H9 (cell line): ENCODE measurements around the gene CFAP410. TPM values are rescaled to one million over a fixed set of nuclear protein-coding genes. Genes with fewer than 3 reads are reported as not detected.
A peak's percentile ranks its signal among the peaks of the same experiment; 100 is the strongest.

Source experiments
- DNase-seq: peaks from one replicate; pipeline ENCODE4 v3.0.0-alpha.2; 2017
- H2AFZ ChIP-seq: one replicate; pipeline ENCODE4 v1.6.1; 2013; ENCODE audit warnings: mild to moderate bottlenecking, low read length, control low read depth, moderate library complexity
- H2AK5ac ChIP-seq: 2 replicates; pipeline ENCODE4 v1.6.1; 2013; ENCODE audit warnings: low read length, control low read depth, mixed read lengths; ENCODE audit not compliant: insufficient read length
- H2BK120ac ChIP-seq: one replicate; pipeline ENCODE4 v1.6.1; 2013; ENCODE audit warnings: low read depth, mild to moderate bottlenecking, low read length, control low read depth, inconsistent platforms; ENCODE audit not compliant: poor library complexity, severe bottlenecking
- H2BK12ac ChIP-seq: 2 replicates; pipeline ENCODE4 v1.6.1; 2013; ENCODE audit warnings: low read length, control low read depth, mixed read lengths, low read depth; ENCODE audit not compliant: insufficient read length
- H2BK15ac ChIP-seq: 2 replicates; pipeline ENCODE4 v1.6.1; 2013; ENCODE audit warnings: low read depth, low read length, control low read depth
- H2BK20ac ChIP-seq: one replicate; pipeline ENCODE4 v1.6.1; 2013; ENCODE audit warnings: low read depth, mild to moderate bottlenecking, low read length, control low read depth, inconsistent platforms; ENCODE audit not compliant: poor library complexity, severe bottlenecking
- H2BK5ac ChIP-seq: 2 replicates; pipeline ENCODE4 v1.6.1; 2013; ENCODE audit warnings: low read length, control low read depth, mixed read lengths; ENCODE audit not compliant: insufficient read length
- H3K14ac ChIP-seq: 2 replicates; pipeline ENCODE4 v1.6.1; 2013; ENCODE audit warnings: low read length, control low read depth; ENCODE audit not compliant: insufficient read depth
- H3K18ac ChIP-seq: 2 replicates; pipeline ENCODE4 v1.6.1; 2013; ENCODE audit warnings: low read depth, mild to moderate bottlenecking, mixed read lengths, low read length, control low read depth; ENCODE audit not compliant: insufficient read length
- H3K23ac ChIP-seq: 2 replicates; pipeline ENCODE4 v1.6.1; 2013; ENCODE audit warnings: low read length, control low read depth, mixed read lengths, low read depth; ENCODE audit not compliant: insufficient read length
- H3K23me2 ChIP-seq: 2 replicates; pipeline ENCODE4 v1.6.1; 2013; ENCODE audit warnings: low read depth, mild to moderate bottlenecking, mixed read lengths, low read length, control low read depth; ENCODE audit not compliant: insufficient read length, poor library complexity, severe bottlenecking
- H3K27ac ChIP-seq: 2 replicates; pipeline ENCODE4 v1.5.1; 2013; ENCODE audit warnings: low read length, control low read depth, mixed read lengths, low read depth; ENCODE audit not compliant: insufficient read length
- H3K27me3 ChIP-seq: 2 replicates; pipeline ENCODE4 v1.6.1; 2013; ENCODE audit warnings: low read length, control low read depth, inconsistent platforms; ENCODE audit not compliant: insufficient read depth
- H3K4ac ChIP-seq: 2 replicates; pipeline ENCODE4 v1.6.1; 2013; ENCODE audit warnings: low read depth, mild to moderate bottlenecking, control low read depth, inconsistent platforms, low read length, moderate library complexity
- H3K4me1 ChIP-seq: 2 replicates; pipeline ENCODE4 v1.6.1; 2013; ENCODE audit warnings: low read length, control low read depth, inconsistent platforms; ENCODE audit not compliant: insufficient read depth
- H3K4me2 ChIP-seq: 2 replicates; pipeline ENCODE4 v1.6.1; 2013; ENCODE audit warnings: low read length, control low read depth, mixed read lengths; ENCODE audit not compliant: insufficient read length, insufficient read depth
- H3K56ac ChIP-seq: 2 replicates; pipeline ENCODE4 v1.6.1; 2013; ENCODE audit warnings: low read depth, mild to moderate bottlenecking, mixed read lengths, low read length, control low read depth; ENCODE audit not compliant: insufficient read length
- H3K79me1 ChIP-seq: 2 replicates; pipeline ENCODE4 v1.6.1; 2013; ENCODE audit warnings: low read depth, mild to moderate bottlenecking, moderate library complexity, low read length, control low read depth, inconsistent platforms; ENCODE audit not compliant: insufficient read depth, poor library complexity, severe bottlenecking
- H3K79me2 ChIP-seq: 2 replicates; pipeline ENCODE4 v1.6.1; 2013; ENCODE audit warnings: low read length, control low read depth, inconsistent platforms; ENCODE audit not compliant: insufficient read depth
- H3K9ac ChIP-seq: 2 replicates; pipeline ENCODE4 v1.6.1; 2013; ENCODE audit warnings: low read length, control low read depth, mixed read lengths; ENCODE audit not compliant: insufficient read length; ENCODE audit errors: extremely low read depth
- H3K9me3 ChIP-seq: one replicate; pipeline ENCODE4 v1.6.1; 2013; ENCODE audit warnings: low read depth, low read length, inconsistent platforms; ENCODE audit not compliant: control insufficient read depth
- H3T11ph ChIP-seq: one replicate; pipeline ENCODE4 v1.6.1; 2013; ENCODE audit warnings: mild to moderate bottlenecking, low read length, control low read depth, inconsistent platforms
- H4K20me1 ChIP-seq: one replicate; pipeline ENCODE4 v1.6.1; 2013; ENCODE audit not compliant: control insufficient read depth, insufficient read length, insufficient read depth
- H4K5ac ChIP-seq: 2 replicates; pipeline ENCODE4 v1.6.1; 2013; ENCODE audit warnings: low read depth, mild to moderate bottlenecking, mixed read lengths, low read length, control low read depth; ENCODE audit not compliant: insufficient read length
- H4K8ac ChIP-seq: replicated peaks from 2 replicates; pipeline ENCODE4 v1.6.1; 2013; ENCODE audit warnings: low read length, control low read depth, mixed read lengths, low read depth; ENCODE audit not compliant: insufficient read length
- H4K91ac ChIP-seq: 2 replicates; pipeline ENCODE4 v1.6.1; 2013; ENCODE audit warnings: low read depth, mild to moderate bottlenecking, moderate library complexity, mixed read lengths, low read length, control low read depth; ENCODE audit not compliant: insufficient read length
- H3K27ac Mint-ChIP-seq, 3 experiments: 2 replicates in 2 of 3; 3 replicates in 1 of 3; pipeline ENCODE4 v1.8.0; 2020 to 2021; ENCODE audit warnings: mixed read lengths in 3 of 3, mild to moderate bottlenecking in 1 of 3, moderate library complexity in 1 of 3
- H3K27me3 Mint-ChIP-seq: 2 replicates; pipeline ENCODE4 v1.8.0; 2021; ENCODE audit warnings: low read depth, mild to moderate bottlenecking, moderate library complexity, mixed read lengths
- H3K36me3 Mint-ChIP-seq, 3 experiments: 2 replicates in 2 of 3; 3 replicates in 1 of 3; pipeline ENCODE4 v1.8.0; 2020 to 2021; ENCODE audit warnings: low read depth in 3 of 3, mixed read lengths in 3 of 3; ENCODE audit not compliant: insufficient read depth in 1 of 3
- H3K4me1 Mint-ChIP-seq, 2 experiments: 2 replicates each; pipeline ENCODE4 v1.8.0; 2020; ENCODE audit warnings: mixed read lengths in 2 of 2
- H3K4me3 Mint-ChIP-seq, 2 experiments: 2 replicates in 1 of 2; 3 replicates in 1 of 2; pipeline ENCODE4 v1.8.0; 2020 to 2021; ENCODE audit warnings: mild to moderate bottlenecking in 2 of 2, mixed read lengths in 2 of 2, moderate library complexity in 1 of 2
- H3K9me3 Mint-ChIP-seq, 2 experiments: 2 replicates in 1 of 2; 3 replicates in 1 of 2; pipeline ENCODE4 v1.8.0; 2020; ENCODE audit warnings: mild to moderate bottlenecking in 2 of 2, mixed read lengths in 2 of 2, moderate library complexity in 1 of 2
- CTCF ChIP-seq: fragments of 200-600 bp; sonication (generic); conservative IDR thresholded peaks from 3 replicates; pipeline ENCODE4 v1.8.0; 2021; ENCODE audit warnings: antibody characterized with exemption, mild to moderate bottlenecking
- WGBS: extraction: QIAGEN DNeasy Blood & Tissue Kit; methylation state at CpG from one replicate; pipeline ENCODE4 v1.1.7; 2013; ENCODE audit warnings: missing lambda C conversion rate, low lambda C conversion rate, mixed read lengths; ENCODE audit not compliant: insufficient read length; ENCODE audit errors: extremely low coverage; 5-methylcytosine and 5-hydroxymethylcytosine counted together
- total RNA-seq: library from RNA; stranded (reverse); gene quantifications from 2 replicates; pipeline ENCODE4 v1.2.1, GENCODE V29; 2021

The CFAP410 gene
- total RNA-seq, 1 experiment from 2014 or later, result 17.0 TPM

- H4K5ac ChIP-seq, result no peak overlapping the region
- H3K23ac ChIP-seq, result no peak overlapping the region
- no peak overlapping the region for H3K56ac ChIP-seq
- no peaks in the 10 kb centered on the region; the same call in none of the 2 replicates for H3K27me3 Mint-ChIP-seq
- no peak overlapping the region for H2BK20ac ChIP-seq
- no peaks in the 10 kb centered on the region for H4K20me1 ChIP-seq
- no peak for DNase-seq
- peak overlapping the region in 1 of 3 experiments; percentile 87; a peak in 1 of 7 replicates for H3K27ac Mint-ChIP-seq
- H3K23me2 ChIP-seq, result peaks cover 5% of the 10 kb centered on the region
- H3K9me3 Mint-ChIP-seq, result no peaks in the 10 kb centered on the region
- no peak overlapping the region for H3K4me2 ChIP-seq
- H3K9me3 ChIP-seq, result no peaks in the 10 kb centered on the region
- no peak overlapping the region for H2AK5ac ChIP-seq
- H3K4me1 Mint-ChIP-seq, result peaks cover 19 to 39% of the 10 kb centered on the region in 2 experiments
- no peak overlapping the region for H3K18ac ChIP-seq
- no peak overlapping the region for H3K9ac ChIP-seq
- WGBS, result no CpG with 5 or more reads among the region's 16 CpGs
- no peaks in the 10 kb centered on the region for H3K27me3 ChIP-seq
- H3K4me1 ChIP-seq, result no peaks in the 10 kb centered on the region; the same call in 1 of the 2 replicates
- no peak overlapping the region for H4K91ac ChIP-seq
- no peaks in the 10 kb centered on the region for H3K79me2 ChIP-seq
- no peak for TF ChIP-seq CTCF
- H3K4ac ChIP-seq, result no peak overlapping the region
- no peak overlapping the region for H2AFZ ChIP-seq
- H2BK5ac ChIP-seq, result no peak overlapping the region
- H3K79me1 ChIP-seq, result no peaks in the 10 kb centered on the region
- no peak overlapping the region for H3K27ac ChIP-seq
- no peak overlapping the region for H2BK120ac ChIP-seq
- H3T11ph ChIP-seq, result no peak overlapping the region
- peaks cover 2 to 17% (median 14%) of the 10 kb centered on the region in 3 experiments; a peak in 6 of 7 replicates for H3K36me3 Mint-ChIP-seq
- H3K14ac ChIP-seq, result no peak overlapping the region
- no peak overlapping the region for H2BK15ac ChIP-seq
- H3K4me3 Mint-ChIP-seq, result no peak overlapping the region; a peak in 1 of 5 replicates
- no peak overlapping the region for H2BK12ac ChIP-seq
- H4K8ac ChIP-seq, result no peak overlapping the region
Measured at GRCh38 chr21:44304011-44304616, 35.1 kb downstream of the CFAP410 start.
